ENCODE results near the gene ZNHIT1. TPM values are rescaled to one million over a fixed set of nuclear protein-coding genes. Genes with fewer than 3 reads are reported as not detected.

ZNHIT1 gene
- total RNA-seq, 4 donors from 2014 or later, result 54.0 to 115 (median 92.2) TPM

- no peak for TF ChIP-seq CTCF (IDR thresholded peaks at IDR 0.05; ENCODE audit: low read depth)
These were observed 11.9 kb upstream of the ZNHIT1 start for GRCh38 chr7:101205901-101206664.

- no peak for TF ChIP-seq CTCF (IDR thresholded peaks at IDR 0.05; ENCODE audit: low read depth)
These were observed 11.3 kb upstream of the ZNHIT1 start for GRCh38 chr7:101206665-101207042.

GRCh38 chr7:101207459-101207858 lies 10.5 kb upstream of the ZNHIT1 start:
- TF ChIP-seq CTCF (IDR thresholded peaks at IDR 0.05; ENCODE audit: low read depth), result no peak

GRCh38 chr7:101208794-101209193 lies 9.2 kb upstream of the ZNHIT1 start:
- no peak for TF ChIP-seq CTCF (IDR thresholded peaks at IDR 0.05; ENCODE audit: low read depth)

GRCh38 chr7:101210143-101210542 lies 7.8 kb upstream of the ZNHIT1 start:
- TF ChIP-seq CTCF (IDR thresholded peaks at IDR 0.05; ENCODE audit: low read depth), result no peak

GRCh38 chr7:101211501-101211900 lies 6.5 kb upstream of the ZNHIT1 start:
- no peak for TF ChIP-seq CTCF (IDR thresholded peaks at IDR 0.05; ENCODE audit: low read depth)

- TF ChIP-seq CTCF (IDR thresholded peaks at IDR 0.05; ENCODE audit: low read depth), result no peak
These were observed 6.0 kb upstream of the ZNHIT1 start for GRCh38 chr7:101212014-101212413.

All from subcutaneous adipose tissue (tissue), 4 donors.